ENCODE data around the gene PTTG1IP.

- TF ChIP-seq CTCF (IDR thresholded peaks at IDR 0.05; ENCODE audit: low read depth, low read length, poor library complexity, severe bottlenecking): no peak
- TF ChIP-seq EZH2phosphoT487 (IDR thresholded peaks at IDR 0.05; ENCODE audit: borderline replicate concordance, low read length): no peak
Observed at GRCh38 chr21:44835647-44835973, 37.9 kb downstream of the PTTG1IP start.
